Kasumi-1 (cell line): ENCODE results near the gene C1QC.

Experiments
- DNase-seq, 2 experiments: peaks; one replicate each; lab custom pipeline; 2025; lab: John Stamatoyannopoulos, UW

The C1QC gene

DNA sequence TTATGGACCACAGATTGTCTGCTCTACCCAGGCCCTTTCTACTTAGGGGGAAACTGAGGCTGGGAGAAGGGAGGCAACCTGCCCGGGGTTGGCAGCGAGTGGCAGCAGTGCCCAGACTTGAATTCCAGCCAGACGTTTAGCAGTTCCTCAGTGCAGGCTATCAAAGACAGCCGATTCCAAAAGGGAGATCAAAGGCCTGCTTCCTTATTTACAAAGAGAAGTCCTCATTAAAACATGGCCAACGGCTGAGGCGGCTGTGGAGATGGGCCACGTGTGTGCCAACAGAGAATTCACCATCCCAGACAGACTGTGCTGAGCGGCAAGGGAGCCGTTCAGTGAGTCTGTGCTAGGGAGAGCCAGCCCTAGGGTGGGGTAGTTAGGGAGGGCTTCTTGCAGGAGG, 37.3 kb downstream of the C1QC start:
- DNase-seq: no peak

DNA sequence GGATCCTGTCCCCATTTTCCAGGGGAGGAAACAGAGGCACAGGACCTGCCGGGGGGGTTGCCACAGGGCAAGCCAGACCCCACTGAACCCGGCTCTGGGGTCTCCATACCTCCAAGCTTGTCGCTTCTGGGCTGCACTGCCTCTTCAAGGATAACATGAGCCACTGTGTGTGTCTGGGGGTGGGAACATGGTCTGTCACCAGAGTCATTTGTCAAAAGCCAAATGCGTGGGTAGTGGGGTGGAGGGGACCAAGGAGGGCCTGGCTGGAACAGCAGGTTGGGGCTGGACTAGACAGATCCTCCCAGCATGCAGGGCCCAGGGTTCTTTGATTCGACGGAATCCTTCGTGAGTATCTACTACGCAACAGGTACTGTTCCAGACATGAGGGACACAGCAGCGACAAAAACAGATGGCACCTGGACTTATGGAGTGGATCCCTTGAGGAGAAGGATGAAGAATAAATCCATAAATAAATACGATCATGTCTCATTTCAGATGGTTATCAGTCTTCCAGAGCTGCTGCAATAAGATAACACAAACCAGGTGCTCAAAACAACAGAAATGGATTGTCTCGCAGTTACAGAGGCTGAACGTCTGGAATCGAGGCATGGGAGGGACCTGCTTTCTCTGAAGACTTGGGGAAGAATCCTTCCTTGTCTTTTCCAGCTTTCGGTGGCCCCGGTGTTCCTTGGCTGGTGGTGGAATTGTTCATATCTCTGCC, 38.3 kb downstream of the C1QC start:
- no peak for DNase-seq

DNA sequence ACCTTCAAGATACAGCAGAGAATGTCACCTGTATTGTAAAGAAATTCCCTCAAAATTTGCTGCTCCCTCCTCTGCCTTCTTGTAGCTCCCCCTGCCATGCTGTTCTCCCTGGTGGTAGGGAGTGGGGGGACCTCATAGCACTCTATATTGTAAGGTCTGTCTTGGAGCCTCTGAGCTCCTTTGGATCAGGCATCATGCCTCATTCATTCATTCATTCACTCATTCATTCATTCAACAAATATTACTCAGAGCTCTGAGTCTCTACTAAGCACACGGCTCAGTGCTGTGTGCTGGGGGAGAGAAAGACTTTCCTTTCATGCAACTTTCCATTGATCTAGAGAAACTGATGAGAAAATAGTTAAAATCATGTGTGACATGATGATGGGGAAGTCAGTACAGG, 40.1 kb downstream of the C1QC start:
- DNase-seq: no peak

DNA sequence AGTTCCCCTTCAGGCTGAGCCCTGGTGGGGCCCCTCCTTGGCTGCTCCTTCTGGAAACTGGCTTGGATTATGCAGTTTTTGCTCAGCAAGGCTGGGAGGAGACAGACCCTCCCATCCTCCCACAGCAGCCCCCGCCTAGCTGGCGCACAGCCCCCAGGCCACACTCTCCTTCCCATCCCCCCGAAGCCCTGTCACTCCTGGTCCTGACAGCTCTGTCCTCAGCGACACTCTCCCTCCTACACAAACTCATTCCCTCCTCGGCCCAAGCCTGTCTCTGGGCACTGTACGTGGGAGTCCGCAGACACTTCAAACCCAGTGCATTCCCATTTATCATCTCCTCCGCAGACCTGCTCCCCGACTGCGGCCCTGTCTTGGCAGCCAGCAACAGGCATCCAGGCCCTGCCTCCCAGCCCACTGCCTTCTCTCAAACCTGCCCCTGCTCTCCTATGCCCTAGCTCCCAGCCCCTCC, 42.2 kb downstream of the C1QC start:
- no peak for DNase-seq

DNA sequence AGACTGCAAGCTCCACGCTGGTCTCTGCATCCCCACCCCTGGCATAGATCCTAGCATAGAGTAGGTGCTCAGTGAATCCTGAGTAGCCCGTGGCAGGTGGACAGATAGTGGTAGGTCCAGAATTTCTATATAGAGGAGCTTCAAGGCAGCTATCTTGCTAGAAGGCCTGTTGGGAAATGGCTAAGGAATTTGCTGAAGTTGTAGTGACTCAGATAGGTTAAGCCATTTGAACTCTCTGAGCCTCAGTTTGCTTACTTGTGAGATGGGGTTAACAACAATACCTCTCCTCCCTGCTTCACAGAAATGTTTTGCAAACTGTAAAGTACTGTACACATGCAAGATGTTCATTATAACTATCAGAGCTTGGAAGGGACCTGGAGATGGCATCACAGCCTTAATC, 43.8 kb downstream of the C1QC start:
- no peak for DNase-seq

DNA sequence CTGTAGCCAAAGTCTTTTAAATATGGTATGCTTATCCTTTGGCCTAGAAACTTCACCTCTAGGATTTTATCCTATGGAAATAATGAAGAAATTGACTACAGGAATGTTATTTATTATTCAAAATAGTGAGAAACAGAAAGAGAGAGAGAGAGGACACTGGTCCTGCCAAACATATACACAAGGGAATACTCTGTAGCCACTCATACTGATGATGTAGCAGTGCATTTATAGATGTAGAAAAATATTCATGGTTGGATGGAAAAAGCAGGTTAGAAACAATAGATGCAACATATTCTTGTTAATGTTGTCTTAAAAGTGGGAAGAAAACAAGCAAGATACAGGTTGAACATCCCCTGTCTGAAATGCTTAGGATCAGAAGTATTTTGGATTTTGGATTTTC, 45.0 kb downstream of the C1QC start:
- DNase-seq: no peak

DNA sequence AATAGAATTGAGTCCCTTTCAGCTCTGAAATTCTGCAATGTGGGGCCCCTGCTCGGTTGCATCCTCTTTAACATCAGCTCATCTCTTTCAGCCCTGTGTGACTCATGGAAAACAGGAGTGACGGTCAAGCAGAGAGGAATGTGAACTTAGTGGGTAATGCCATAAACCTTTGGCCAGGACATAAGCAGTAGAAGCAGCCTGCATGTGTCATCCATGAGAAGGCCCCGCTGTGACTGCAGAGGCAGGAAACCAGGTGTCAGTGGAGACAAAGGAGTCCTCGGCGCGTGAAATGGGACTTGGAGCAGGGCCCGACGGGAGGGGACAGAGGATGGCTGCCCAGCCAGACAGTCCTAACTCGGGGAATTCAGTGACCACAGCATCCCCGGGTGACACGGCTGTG, 46.1 kb downstream of the C1QC start:
- DNase-seq: no peak

DNA sequence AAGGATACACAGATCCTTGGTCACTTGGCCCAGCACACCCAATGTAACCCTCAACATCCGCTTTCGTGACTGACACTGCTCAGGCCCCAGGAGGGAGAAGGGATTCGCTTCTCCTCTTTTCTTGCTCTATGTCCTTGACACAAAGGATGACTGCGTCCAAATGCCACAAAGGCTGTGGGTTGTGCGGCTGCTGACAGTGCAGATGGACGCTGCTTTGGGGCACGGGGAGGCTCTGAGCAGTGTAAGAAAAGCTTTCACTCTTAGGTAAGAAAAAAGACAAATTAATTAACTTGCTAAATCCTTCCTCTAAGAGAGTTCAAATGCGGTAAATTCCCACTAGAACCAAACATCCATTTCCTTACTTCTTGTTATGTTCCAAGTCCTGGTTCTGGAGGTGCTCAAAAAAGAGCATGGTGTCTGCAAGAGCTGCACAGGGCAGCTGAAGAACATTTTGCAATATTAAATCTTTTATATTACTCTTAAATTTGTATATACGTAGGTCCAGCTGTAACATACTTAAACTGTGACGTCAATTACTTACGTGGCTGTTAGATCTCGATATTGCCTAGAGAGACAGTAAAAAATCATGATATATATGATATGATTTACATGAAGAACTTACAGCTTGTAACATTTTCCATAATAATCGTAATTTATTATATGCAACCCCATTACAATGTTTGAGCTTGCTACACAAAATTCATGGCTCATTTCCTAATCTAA, 47.8 kb downstream of the C1QC start:
- no peak for DNase-seq

DNA sequence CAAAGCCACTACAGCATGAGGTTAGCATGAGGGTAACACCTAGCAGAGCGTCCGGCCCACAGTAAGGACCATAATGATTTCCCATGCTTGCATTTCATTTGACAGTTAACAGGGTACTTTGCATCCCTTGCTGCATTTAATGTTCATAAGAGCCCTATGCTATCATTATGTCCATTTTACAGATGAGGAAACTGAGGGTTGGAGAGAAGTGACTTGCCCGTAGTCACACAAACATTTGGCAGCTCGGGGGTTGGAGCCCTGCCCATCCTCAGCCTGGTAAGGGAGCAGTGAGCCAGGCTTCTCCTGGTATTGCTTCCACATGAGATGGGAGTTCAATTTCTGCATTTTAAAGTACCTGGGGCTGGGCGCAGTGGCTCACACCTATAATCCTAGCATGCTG, 50.7 kb downstream of the C1QC start:
- no peak for DNase-seq

DNA sequence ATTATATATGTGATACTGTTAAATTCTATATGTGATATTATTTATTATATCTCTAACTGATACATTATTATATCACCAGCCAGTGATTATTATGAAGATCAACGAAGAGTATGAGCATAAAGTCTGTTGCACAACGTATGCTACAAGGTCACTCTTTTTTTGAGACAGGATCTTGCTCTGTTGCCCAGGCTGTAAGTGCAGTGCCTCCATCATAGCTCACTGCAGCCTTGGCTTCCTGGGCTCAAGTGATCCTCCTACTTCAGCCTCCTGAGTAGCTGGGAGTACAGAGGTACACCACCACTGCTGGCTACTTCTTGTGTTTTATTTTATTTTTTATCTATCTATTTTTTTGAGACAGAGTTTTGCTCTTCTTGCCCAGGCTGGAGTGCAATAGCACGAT, 53.2 kb downstream of the C1QC start:
- no peak for DNase-seq
